Measurements from ENCODE around the gene TTLL5.

Gene TTLL5

GRCh38 chr14:75861161-75861621, 200.1 kb downstream of the TTLL5 start:
- 63% methylated on average over 4 of the region's 4 CpGs for WGBS
- no peak overlapping the region for H3K4ac ChIP-seq (ENCODE audit: low read depth in 1 of 2, low read length in 2 of 2)
- peak overlapping the region; percentile 60 for H3K9ac ChIP-seq (ENCODE audit: low read length)

DNA sequence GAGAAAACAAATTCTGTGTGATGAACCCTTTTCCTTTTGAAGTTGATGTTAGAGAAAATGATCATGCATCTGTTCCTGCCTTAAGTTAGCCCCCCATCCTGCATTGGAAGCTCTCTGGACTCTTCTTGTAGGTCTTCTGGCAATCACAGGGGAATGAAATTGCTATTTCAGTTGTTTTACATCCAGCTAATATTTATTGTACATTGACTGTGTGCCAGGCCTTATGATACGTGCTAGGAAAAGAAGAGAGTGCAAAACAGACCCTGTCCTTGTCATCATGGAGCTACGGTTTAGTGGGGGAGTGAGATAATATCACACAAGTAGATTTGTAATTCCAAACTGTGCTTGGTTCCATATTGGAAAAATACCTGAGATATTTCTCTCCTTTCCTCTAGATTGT, 202.2 kb downstream of the TTLL5 start:
- no peak overlapping the region for H2BK120ac ChIP-seq (ENCODE audit: low read depth, low read length)
- H3K4ac ChIP-seq (ENCODE audit: low read depth in 1 of 2, low read length in 2 of 2), result no peak overlapping the region
- H2AFZ ChIP-seq (ENCODE audit: low read depth, low read length), result no peak overlapping the region
- no peak overlapping the region for H3K9ac ChIP-seq (ENCODE audit: low read length)
- H3K36me3 ChIP-seq (ENCODE audit: control insufficient read depth in 1 of 2, insufficient read depth in 2 of 2, low read depth in 1 of 2, low read length in 2 of 2), result no peaks in the 10 kb centered on the region
- H2BK15ac ChIP-seq (ENCODE audit: low read depth, poor library complexity, severe bottlenecking), result no peak overlapping the region
- no peak overlapping the region for H4K8ac ChIP-seq (ENCODE audit: low read length)
- H4K91ac ChIP-seq (ENCODE audit: low read length), result no peak overlapping the region
- no peak overlapping the region for H2AK5ac ChIP-seq (ENCODE audit: low read length, severe bottlenecking)
- H3K14ac ChIP-seq (ENCODE audit: low read length in 2 of 2), result no peak overlapping the region
- no CpG with 5 or more reads among the region's 2 CpGs for WGBS
- H3K4me2 ChIP-seq (ENCODE audit: low read length, poor library complexity, severe bottlenecking), result no peak overlapping the region
- no peak overlapping the region for H2BK12ac ChIP-seq (ENCODE audit: low read length in 2 of 2)
- H3K27me3 ChIP-seq (ENCODE audit: control insufficient read depth in 1 of 2, insufficient read depth in 1 of 2, low read length in 2 of 2), result no peaks in the 10 kb centered on the region
- peaks cover 4% of the 10 kb centered on the region for H3K79me1 ChIP-seq (replicated peaks; ENCODE audit: low read length, poor library complexity, severe bottlenecking)
- no peak overlapping the region for H3K18ac ChIP-seq (ENCODE audit: low read depth in 1 of 2, low read length in 2 of 2)
- H3K23ac ChIP-seq (ENCODE audit: low read length in 2 of 2), result no peak overlapping the region
- no peak overlapping the region for H3K4me3 ChIP-seq (ENCODE audit: insufficient read depth in 1 of 2, low read depth in 1 of 2, low read length in 2 of 2)
- H3K4me1 ChIP-seq (ENCODE audit: control insufficient read depth, insufficient read depth, low read depth, low read length), result peaks cover 5% of the 10 kb centered on the region
- H3K9me3 ChIP-seq (ENCODE audit: control insufficient read depth, low read length), result no peaks in the 10 kb centered on the region
- H3K27ac ChIP-seq (ENCODE audit: low read length, poor library complexity, severe bottlenecking), result no peak overlapping the region
- no peak overlapping the region for H2BK5ac ChIP-seq (ENCODE audit: low read depth, low read length, poor library complexity, severe bottlenecking)
- no peak for DNase-seq

More at GRCh38 chr14:75861161-75861621, 200.1 kb downstream of the TTLL5 start:
- Histone ChIP-seq H2BK12ac (ENCODE audit: low read length in 2 of 2) (no peak overlapping the region), H2BK15ac (ENCODE audit: low read depth, poor library complexity, severe bottlenecking) (no peak overlapping the region), H3K18ac (ENCODE audit: low read depth in 1 of 2, low read length in 2 of 2) (no peak overlapping the region), H3K4me2 (ENCODE audit: low read length, poor library complexity, severe bottlenecking) (no peak overlapping the region), H2BK5ac (ENCODE audit: low read depth, low read length, poor library complexity, severe bottlenecking) (no peak overlapping the region), H3K4me1 (ENCODE audit: control insufficient read depth, insufficient read depth, low read depth, low read length) (peaks cover 5% of the 10 kb centered on the region), H4K8ac (ENCODE audit: low read length) (no peak overlapping the region), H3K4me3 (ENCODE audit: insufficient read depth in 1 of 2, low read depth in 1 of 2, low read length in 2 of 2) (peak overlapping the region in 1 of 2 experiments; percentile 14), H3K79me1 (replicated peaks; ENCODE audit: low read length, poor library complexity, severe bottlenecking) (peaks cover 4% of the 10 kb centered on the region), H3K27ac (ENCODE audit: low read length, poor library complexity, severe bottlenecking) (no peak overlapping the region), H3K27me3 (ENCODE audit: control insufficient read depth in 1 of 2, insufficient read depth in 1 of 2, low read length in 2 of 2) (no peaks in the 10 kb centered on the region), H2AK5ac (ENCODE audit: low read length, severe bottlenecking) (no peak overlapping the region), H3K14ac (ENCODE audit: low read length in 2 of 2) (no peak overlapping the region), H2BK120ac (ENCODE audit: low read depth, low read length) (no peak overlapping the region), H3K36me3 (ENCODE audit: control insufficient read depth in 1 of 2, insufficient read depth in 2 of 2, low read depth in 1 of 2, low read length in 2 of 2) (no peaks in the 10 kb centered on the region), H4K91ac (ENCODE audit: low read length) (no peak overlapping the region), H3K23ac (ENCODE audit: low read length in 2 of 2) (no peak overlapping the region), H3K9me3 (ENCODE audit: control insufficient read depth, low read length) (no peaks in the 10 kb centered on the region), H2AFZ (ENCODE audit: low read depth, low read length) (no peak overlapping the region)
- DNase-seq, result peak; percentile 72

- H3K4me2 ChIP-seq (ENCODE audit: low read length, poor library complexity, severe bottlenecking), result no peak overlapping the region
- H3K9me3 ChIP-seq (ENCODE audit: control insufficient read depth, low read length), result no peaks in the 10 kb centered on the region
- no peak overlapping the region for H2BK12ac ChIP-seq (ENCODE audit: low read length in 2 of 2)
- H3K27ac ChIP-seq (ENCODE audit: low read length, poor library complexity, severe bottlenecking), result no peak overlapping the region
- no peak overlapping the region for H2BK15ac ChIP-seq (ENCODE audit: low read depth, poor library complexity, severe bottlenecking)
- peaks cover 4% of the 10 kb centered on the region for H3K79me1 ChIP-seq (replicated peaks; ENCODE audit: low read length, poor library complexity, severe bottlenecking)
- H3K4me3 ChIP-seq (ENCODE audit: insufficient read depth in 1 of 2, low read depth in 1 of 2, low read length in 2 of 2), result no peak overlapping the region
- H3K18ac ChIP-seq (ENCODE audit: low read depth in 1 of 2, low read length in 2 of 2), result no peak overlapping the region
- no peaks in the 10 kb centered on the region for H3K36me3 ChIP-seq (ENCODE audit: control insufficient read depth in 1 of 2, insufficient read depth in 2 of 2, low read depth in 1 of 2, low read length in 2 of 2)
- H2AFZ ChIP-seq (ENCODE audit: low read depth, low read length), result no peak overlapping the region
- H2BK5ac ChIP-seq (ENCODE audit: low read depth, low read length, poor library complexity, severe bottlenecking), result no peak overlapping the region
- no peak overlapping the region for H3K23ac ChIP-seq (ENCODE audit: low read length in 2 of 2)
- H3K9ac ChIP-seq (ENCODE audit: low read length), result peak overlapping the region; percentile 37
- no peak overlapping the region for H3K4ac ChIP-seq (ENCODE audit: low read depth in 1 of 2, low read length in 2 of 2)
- no peak overlapping the region for H4K8ac ChIP-seq (ENCODE audit: low read length)
- peak; percentile 77 for DNase-seq
- H2BK120ac ChIP-seq (ENCODE audit: low read depth, low read length), result no peak overlapping the region
- no peak overlapping the region for H4K91ac ChIP-seq (ENCODE audit: low read length)
- peaks cover 5% of the 10 kb centered on the region for H3K4me1 ChIP-seq (ENCODE audit: control insufficient read depth, insufficient read depth, low read depth, low read length)
- no peaks in the 10 kb centered on the region for H3K27me3 ChIP-seq (ENCODE audit: control insufficient read depth in 1 of 2, insufficient read depth in 1 of 2, low read length in 2 of 2)
- H2AK5ac ChIP-seq (ENCODE audit: low read length, severe bottlenecking), result no peak overlapping the region
- H3K14ac ChIP-seq (ENCODE audit: low read length in 2 of 2), result no peak overlapping the region
- 38% methylated on average over 1 of the region's 2 CpGs for WGBS
These were observed 203.3 kb downstream of the TTLL5 start for GRCh38 chr14:75864352-75864751.

DNA sequence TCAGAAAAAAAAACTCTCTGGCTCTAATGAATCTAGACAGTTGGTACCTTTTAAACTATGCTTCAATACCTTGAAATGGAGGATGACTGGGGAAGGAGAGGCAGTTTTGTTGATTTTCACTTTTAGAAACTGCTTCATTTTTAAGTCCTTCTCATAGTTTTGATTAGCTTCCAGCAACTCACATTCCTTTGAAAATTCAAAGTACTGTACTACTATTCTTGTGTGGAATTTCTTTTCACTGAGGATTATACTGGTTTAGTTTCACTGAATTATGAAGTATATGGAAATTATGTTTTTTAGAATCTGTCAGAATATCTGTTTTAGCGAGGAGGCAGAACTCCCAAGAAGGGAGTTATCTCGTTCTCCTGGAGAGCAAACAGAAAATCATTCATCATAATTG, 204.5 kb downstream of the TTLL5 start:
- Histone ChIP-seq H4K91ac (ENCODE audit: low read length) (no peak overlapping the region), H2AK5ac (ENCODE audit: low read length, severe bottlenecking) (no peak overlapping the region), H3K9ac (ENCODE audit: low read length) (peak overlapping the region; percentile 37), H2BK5ac (ENCODE audit: low read depth, low read length, poor library complexity, severe bottlenecking) (no peak overlapping the region), H3K4ac (ENCODE audit: low read depth in 1 of 2, low read length in 2 of 2) (no peak overlapping the region), H3K79me1 (replicated peaks; ENCODE audit: low read length, poor library complexity, severe bottlenecking) (peaks cover 3% of the 10 kb centered on the region), H3K4me1 (ENCODE audit: control insufficient read depth, insufficient read depth, low read depth, low read length) (peaks cover 5% of the 10 kb centered on the region), H3K4me2 (ENCODE audit: low read length, poor library complexity, severe bottlenecking) (no peak overlapping the region), H2BK15ac (ENCODE audit: low read depth, poor library complexity, severe bottlenecking) (no peak overlapping the region), H3K14ac (ENCODE audit: low read length in 2 of 2) (no peak overlapping the region), H4K8ac (ENCODE audit: low read length) (no peak overlapping the region), H2BK120ac (ENCODE audit: low read depth, low read length) (no peak overlapping the region), H3K36me3 (ENCODE audit: control insufficient read depth in 1 of 2, insufficient read depth in 2 of 2, low read depth in 1 of 2, low read length in 2 of 2) (no peaks in the 10 kb centered on the region), H2BK12ac (ENCODE audit: low read length in 2 of 2) (no peak overlapping the region), H3K27ac (ENCODE audit: low read length, poor library complexity, severe bottlenecking) (no peak overlapping the region), H3K27me3 (ENCODE audit: control insufficient read depth in 1 of 2, insufficient read depth in 1 of 2, low read length in 2 of 2) (no peaks in the 10 kb centered on the region), H3K9me3 (ENCODE audit: control insufficient read depth, low read length) (no peaks in the 10 kb centered on the region), H3K18ac (ENCODE audit: low read depth in 1 of 2, low read length in 2 of 2) (no peak overlapping the region), H3K23ac (ENCODE audit: low read length in 2 of 2) (no peak overlapping the region), H2AFZ (ENCODE audit: low read depth, low read length) (no peak overlapping the region), H3K4me3 (ENCODE audit: insufficient read depth in 1 of 2, low read depth in 1 of 2, low read length in 2 of 2) (no peak overlapping the region)
- no peak for DNase-seq
- 100% methylated on average over 1 of the region's 2 CpGs for WGBS
